GM12801 (cell line): ENCODE measurements around the gene TREML4.

Experiments used
- CTCF ChIP-seq: IDR thresholded peaks from one replicate; pipeline ENCODE4 v1.5.1; 2011; ENCODE audit warnings: control low read depth; ENCODE audit not compliant: insufficient read length; ENCODE audit errors: extremely low read depth

TREML4 gene

GRCh38 chr6:41288030-41288753, 60.0 kb downstream of the TREML4 start:
- TF ChIP-seq CTCF: no peak
